Measurements from ENCODE around the gene NFE2L2. TPM values are rescaled to one million over a fixed set of nuclear protein-coding genes. Genes with fewer than 3 reads are reported as not detected.

NFE2L2 gene
- total and polyA plus RNA-seq, 9 of the 15 experiments (the other 6 are each of a cell fraction or from before 2014, with no cell fraction given), result 29.3 to 120 (median 59.3) TPM

GRCh38 chr2:177265824-177266817, 1.6 kb upstream of the NFE2L2 start (continued):
- TF ChIP-seq NR3C1 (CRISPR knock-in tag; IDR thresholded peaks at IDR 0.05) (no peak), TRIM28 (IDR thresholded peaks at IDR 0.05) (no peak), ARID1B (IDR thresholded peaks at IDR 0.05) (peak; percentile 83), RBM14 (IDR thresholded peaks at IDR 0.05; ENCODE audit: borderline replicate concordance, insufficient read depth, low read depth, low read length) (no peak), CBFA2T2 (conservative IDR thresholded peaks at IDR 0.05) (peak; percentile 56), CBX1 (IDR thresholded peaks at IDR 0.05; ENCODE audit: low read depth) (no peak), YY1 (IDR thresholded peaks at IDR 0.05; ENCODE audit: borderline replicate concordance in 1 of 3, control insufficient read depth in 1 of 3, extremely low read depth in 1 of 3, insufficient read depth in 3 of 3, insufficient read length in 1 of 3, insufficient replicate concordance in 2 of 3, low read depth in 1 of 3, low read length in 2 of 3) (no peak), ZNF445 (CRISPR knock-in tag; IDR thresholded peaks at IDR 0.05; ENCODE audit: low read depth) (no peak), ATF3 (IDR thresholded peaks at IDR 0.05) (peak; percentile 83), ATF3 (CRISPR knock-in tag; conservative IDR thresholded peaks at IDR 0.05) (no peak), POLR3A (IDR thresholded peaks at IDR 0.05; ENCODE audit: borderline replicate concordance, extremely low read depth, insufficient read depth, insufficient read length) (no peak), DPF2 (IDR thresholded peaks at IDR 0.05) (peak; percentile 69), ZNF23 (CRISPR knock-in tag; IDR thresholded peaks at IDR 0.05) (no peak), IRF2 (CRISPR knock-in tag; IDR thresholded peaks at IDR 0.05) (no peak), EWSR1 (IDR thresholded peaks at IDR 0.05; ENCODE audit: borderline replicate concordance, low read depth, partially characterized antibody) (no peak), ZNF253 (CRISPR knock-in tag; conservative IDR thresholded peaks at IDR 0.05) (no peak), ZBTB33 (CRISPR knock-in tag; IDR thresholded peaks at IDR 0.05) (no peak), ZNF764 (CRISPR knock-in tag; IDR thresholded peaks at IDR 0.05; ENCODE audit: low read depth) (no peak), TEAD1 (CRISPR knock-in tag; IDR thresholded peaks at IDR 0.05) (no peak), KHSRP (IDR thresholded peaks at IDR 0.05) (peak; percentile 44; the same call in 1 of the 2 replicates), ZBTB7A (IDR thresholded peaks at IDR 0.05; ENCODE audit: borderline replicate concordance, control insufficient read depth, low read depth, low read length) (no peak), SMARCB1 (IDR thresholded peaks at IDR 0.05; ENCODE audit: insufficient read length, low read depth) (no peak), ZNF586 (CRISPR knock-in tag; conservative IDR thresholded peaks at IDR 0.05) (no peak), ELK3 (CRISPR knock-in tag; IDR thresholded peaks at IDR 0.05) (no peak), NR2F6 (CRISPR knock-in tag; IDR thresholded peaks at IDR 0.05) (no peak)

Measured in K562 (cell line).